ENCODE measurements around the gene CARM1.

CARM1 gene

DNA sequence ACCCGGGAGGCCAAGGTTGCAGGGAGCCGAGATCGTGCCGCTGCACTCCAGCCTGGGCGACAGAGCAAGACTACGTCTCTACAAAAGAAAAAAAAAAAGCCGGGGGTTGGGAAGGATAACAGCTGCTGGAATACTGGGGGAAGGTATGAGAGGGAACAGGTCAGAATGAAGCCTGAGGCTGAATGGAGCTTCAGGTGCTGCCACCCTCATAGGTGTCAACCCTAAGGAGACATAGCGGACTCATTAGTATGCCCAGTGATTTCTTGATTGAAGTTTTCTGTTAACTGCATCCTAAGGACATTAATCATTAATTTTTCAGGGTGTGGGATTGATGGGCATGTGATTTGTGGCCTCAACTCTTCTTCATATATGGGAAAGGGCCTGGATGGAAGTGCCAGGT is 95.5 kb downstream of the CARM1 start:
- H3K27ac ChIP-seq (ENCODE audit: low read depth, low read length): peak overlapping the region; percentile 99
- H3F3A ChIP-seq (ENCODE audit: insufficient read depth): peaks cover 76% of the 10 kb centered on the region
- H2AFZ ChIP-seq (ENCODE audit: low read depth, low read length, severe bottlenecking): no peak overlapping the region
- TF ChIP-seq EZH2phosphoT487 (conservative IDR thresholded peaks at IDR 0.05; ENCODE audit: low read length): no peak
- TF ChIP-seq, protein P1, sequence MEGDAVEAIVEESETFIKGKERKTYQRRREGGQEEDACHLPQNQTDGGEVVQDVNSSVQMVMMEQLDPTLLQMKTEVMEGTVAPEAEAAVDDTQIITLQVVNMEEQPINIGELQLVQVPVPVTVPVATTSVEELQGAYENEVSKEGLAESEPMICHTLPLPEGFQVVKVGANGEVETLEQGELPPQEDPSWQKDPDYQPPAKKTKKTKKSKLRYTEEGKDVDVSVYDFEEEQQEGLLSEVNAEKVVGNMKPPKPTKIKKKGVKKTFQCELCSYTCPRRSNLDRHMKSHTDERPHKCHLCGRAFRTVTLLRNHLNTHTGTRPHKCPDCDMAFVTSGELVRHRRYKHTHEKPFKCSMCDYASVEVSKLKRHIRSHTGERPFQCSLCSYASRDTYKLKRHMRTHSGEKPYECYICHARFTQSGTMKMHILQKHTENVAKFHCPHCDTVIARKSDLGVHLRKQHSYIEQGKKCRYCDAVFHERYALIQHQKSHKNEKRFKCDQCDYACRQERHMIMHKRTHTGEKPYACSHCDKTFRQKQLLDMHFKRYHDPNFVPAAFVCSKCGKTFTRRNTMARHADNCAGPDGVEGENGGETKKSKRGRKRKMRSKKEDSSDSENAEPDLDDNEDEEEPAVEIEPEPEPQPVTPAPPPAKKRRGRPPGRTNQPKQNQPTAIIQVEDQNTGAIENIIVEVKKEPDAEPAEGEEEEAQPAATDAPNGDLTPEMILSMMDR (IDR thresholded peaks at IDR 0.05; ENCODE audit: insufficient read depth, low read length, poor library complexity, severe bottlenecking): no peak
- peak overlapping the region; percentile 91 for H3K4me2 ChIP-seq (ENCODE audit: low read depth, low read length, poor library complexity, severe bottlenecking)
- peaks cover 96% of the 10 kb centered on the region for H3K79me2 ChIP-seq (ENCODE audit: insufficient read depth, low read length)
- no peaks in the 10 kb centered on the region for H3K9me2 ChIP-seq (replicated peaks; ENCODE audit: insufficient read depth, low read length)
- H3K27me3 ChIP-seq (ENCODE audit: low read length): no peaks in the 10 kb centered on the region
- peak overlapping the region; percentile 0 for H3K4me3 ChIP-seq (ENCODE audit: insufficient read depth, low read length, poor library complexity, severe bottlenecking)
- no peaks in the 10 kb centered on the region for H3K9me3 ChIP-seq (ENCODE audit: insufficient read depth, low read length)
- H4K20me1 ChIP-seq (ENCODE audit: low read depth, low read length): no peaks in the 10 kb centered on the region
- peaks cover 7% of the 10 kb centered on the region; the same call in 1 of the 2 replicates for H3K36me3 ChIP-seq (ENCODE audit: low read length)
- H3K9ac ChIP-seq (ENCODE audit: low read length): peak overlapping the region; percentile 64

DNA sequence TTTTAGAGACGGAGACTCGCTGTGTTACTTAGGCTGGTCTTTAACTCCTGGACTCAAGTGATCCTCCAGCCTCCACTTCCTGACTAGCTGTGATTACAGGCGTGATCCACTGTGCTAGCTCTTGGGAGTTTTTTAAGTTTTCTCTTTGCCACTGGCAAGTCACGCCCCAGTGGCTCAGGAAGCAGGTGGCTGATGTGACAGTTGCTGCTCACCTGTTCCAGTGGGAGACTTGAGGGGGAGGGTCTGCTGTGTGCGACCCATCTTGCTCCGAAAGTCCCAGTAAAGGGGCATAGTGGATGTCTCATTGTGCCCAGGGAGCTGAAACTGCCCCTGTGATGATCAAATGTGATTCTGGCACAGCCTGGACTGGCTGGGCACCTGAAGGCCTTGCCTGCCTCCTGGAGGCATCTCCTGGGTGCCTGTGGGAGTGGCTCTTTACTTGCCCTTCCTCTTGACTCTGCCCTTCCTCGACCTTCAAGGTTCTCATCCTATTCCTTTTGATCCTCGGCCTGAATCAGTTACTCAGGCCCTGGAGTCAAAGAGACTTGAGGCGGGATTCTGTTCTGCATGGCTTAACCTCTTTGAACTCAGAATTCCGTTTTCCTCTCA is 97.3 kb downstream of the CARM1 start:
- no peaks in the 10 kb centered on the region for H4K20me1 ChIP-seq (ENCODE audit: low read depth, low read length)
- H3K27ac ChIP-seq (ENCODE audit: low read depth, low read length): peak overlapping the region; percentile 99

DNA sequence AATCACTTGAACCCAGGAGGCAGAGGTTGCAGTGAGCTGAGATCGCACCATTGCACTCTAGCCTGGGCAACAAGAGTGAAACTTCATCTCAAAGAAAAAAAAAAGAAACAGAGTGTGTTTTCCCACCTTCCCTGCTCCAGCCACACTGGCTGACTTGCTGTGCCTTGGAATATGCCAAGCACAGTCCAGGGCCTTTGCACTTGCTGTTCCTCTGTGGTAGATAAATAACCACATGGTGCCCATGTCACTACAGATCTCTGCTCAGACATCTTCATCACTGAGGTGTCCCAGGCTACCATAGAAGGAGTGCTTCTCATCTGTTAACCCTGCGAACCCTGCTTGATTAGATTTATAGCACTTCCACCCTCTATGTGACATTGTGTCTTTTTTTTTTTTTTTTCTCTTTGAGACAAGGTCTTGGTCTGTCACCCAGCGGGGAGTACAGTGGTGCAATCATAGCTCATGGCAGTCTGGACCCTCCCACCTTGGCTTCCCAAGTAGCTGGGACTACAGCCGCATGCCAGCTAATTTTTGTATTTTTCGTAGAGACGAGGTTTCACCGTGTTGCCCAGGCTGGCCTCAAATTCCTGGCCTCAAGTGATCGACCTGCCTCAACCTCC is 99.9 kb downstream of the CARM1 start:
- Histone ChIP-seq H3K9ac (ENCODE audit: low read length) (peak overlapping the region; percentile 64; the same call in 1 of the 2 replicates), H3K4me2 (ENCODE audit: low read depth, low read length, poor library complexity, severe bottlenecking) (peak overlapping the region; percentile 91), H3K9me3 (ENCODE audit: insufficient read depth, low read length) (no peaks in the 10 kb centered on the region), H3K4me3 (ENCODE audit: insufficient read depth, low read length, poor library complexity, severe bottlenecking) (no peak overlapping the region), H2AFZ (ENCODE audit: low read depth, low read length, severe bottlenecking) (no peak overlapping the region), H3K9me2 (replicated peaks; ENCODE audit: insufficient read depth, low read length) (no peaks in the 10 kb centered on the region), H4K20me1 (ENCODE audit: low read depth, low read length) (no peaks in the 10 kb centered on the region), H3F3A (ENCODE audit: insufficient read depth) (peaks cover 85% of the 10 kb centered on the region), H3K27ac (ENCODE audit: low read depth, low read length) (peak overlapping the region; percentile 99), H3K27me3 (ENCODE audit: low read length) (no peaks in the 10 kb centered on the region), H3K36me3 (ENCODE audit: low read length) (0 out of 2 replicates have a peak, but pooled peaks cover 2% of the 10 kb centered on the region), H3K79me2 (ENCODE audit: insufficient read depth, low read length) (peaks cover 90% of the 10 kb centered on the region)
- TF ChIP-seq, protein P1 (IDR thresholded peaks at IDR 0.05; ENCODE audit: insufficient read depth, low read length, poor library complexity, severe bottlenecking): no peak
- no peak for TF ChIP-seq EZH2phosphoT487 (conservative IDR thresholded peaks at IDR 0.05; ENCODE audit: low read length)

More for the DNA sequence above, 97.3 kb downstream of the CARM1 start:
- H3K4me2 ChIP-seq (ENCODE audit: low read depth, low read length, poor library complexity, severe bottlenecking): peak overlapping the region; percentile 91
- no peaks in the 10 kb centered on the region for H3K27me3 ChIP-seq (ENCODE audit: low read length)
- peaks cover 93% of the 10 kb centered on the region for H3K79me2 ChIP-seq (ENCODE audit: insufficient read depth, low read length)
- TF ChIP-seq EZH2phosphoT487 (conservative IDR thresholded peaks at IDR 0.05; ENCODE audit: low read length): no peak
- TF ChIP-seq, protein P1 (IDR thresholded peaks at IDR 0.05; ENCODE audit: insufficient read depth, low read length, poor library complexity, severe bottlenecking): no peak
- H3K9me2 ChIP-seq (replicated peaks; ENCODE audit: insufficient read depth, low read length): no peaks in the 10 kb centered on the region
- H3K9ac ChIP-seq (ENCODE audit: low read length): peak overlapping the region; percentile 64
- no peaks in the 10 kb centered on the region for H3K9me3 ChIP-seq (ENCODE audit: insufficient read depth, low read length)
- H3K36me3 ChIP-seq (ENCODE audit: low read length): peaks cover 7% of the 10 kb centered on the region; the same call in 1 of the 2 replicates
- H2AFZ ChIP-seq (ENCODE audit: low read depth, low read length, severe bottlenecking): no peak overlapping the region
- H3F3A ChIP-seq (ENCODE audit: insufficient read depth): peaks cover 81% of the 10 kb centered on the region
- H3K4me3 ChIP-seq (ENCODE audit: insufficient read depth, low read length, poor library complexity, severe bottlenecking): peak overlapping the region; percentile 41

Measured in SU-DHL-6 (cell line).